ENCODE results near the gene CNIH2. TPM values are rescaled to one million over a fixed set of nuclear protein-coding genes. Genes with fewer than 3 reads are reported as not detected.

CNIH2 gene
- total and polyA plus RNA-seq, 2 of the 13 experiments (the other 11 are each of a cell fraction or from before 2014, with no cell fraction given) = 0.60 to 0.69 TPM

DNA sequence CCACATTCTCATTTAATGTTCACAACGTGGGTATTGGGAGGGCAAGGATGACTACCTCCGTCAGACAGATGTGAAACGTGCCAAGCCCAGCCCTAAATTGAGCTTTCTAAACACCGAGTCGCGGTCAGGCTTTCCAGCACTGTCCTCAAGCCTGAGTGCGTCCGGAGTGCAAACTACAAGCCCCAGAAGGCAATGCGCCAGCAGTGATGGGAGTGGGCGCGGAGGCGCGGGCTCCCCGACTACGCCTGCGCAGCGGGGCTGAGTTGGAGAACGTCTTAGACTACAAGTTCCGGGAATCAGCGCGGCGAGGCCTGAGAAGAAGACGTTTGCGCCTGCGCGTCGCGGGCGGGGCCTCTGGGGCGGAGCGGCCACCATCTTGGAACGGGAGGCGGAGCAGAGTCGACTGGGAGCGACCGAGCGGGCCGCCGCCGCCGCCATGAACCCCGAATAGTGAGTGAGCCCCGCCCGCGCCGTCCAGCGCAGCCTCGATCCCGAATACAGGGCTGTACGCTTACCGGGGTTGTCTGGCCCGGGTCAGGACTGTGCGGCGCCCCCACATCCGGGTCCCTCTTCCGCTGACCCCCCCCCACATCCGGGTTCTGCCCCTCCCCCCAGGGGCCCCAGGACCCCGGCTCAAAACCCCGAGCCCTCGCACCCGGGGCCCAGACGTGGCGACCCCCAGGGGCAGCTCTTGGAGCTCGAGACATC lies 9.6 kb upstream of the CNIH2 start, which contains the start of gene RAB1B (continued):
- TF ChIP-seq, protein P1, sequence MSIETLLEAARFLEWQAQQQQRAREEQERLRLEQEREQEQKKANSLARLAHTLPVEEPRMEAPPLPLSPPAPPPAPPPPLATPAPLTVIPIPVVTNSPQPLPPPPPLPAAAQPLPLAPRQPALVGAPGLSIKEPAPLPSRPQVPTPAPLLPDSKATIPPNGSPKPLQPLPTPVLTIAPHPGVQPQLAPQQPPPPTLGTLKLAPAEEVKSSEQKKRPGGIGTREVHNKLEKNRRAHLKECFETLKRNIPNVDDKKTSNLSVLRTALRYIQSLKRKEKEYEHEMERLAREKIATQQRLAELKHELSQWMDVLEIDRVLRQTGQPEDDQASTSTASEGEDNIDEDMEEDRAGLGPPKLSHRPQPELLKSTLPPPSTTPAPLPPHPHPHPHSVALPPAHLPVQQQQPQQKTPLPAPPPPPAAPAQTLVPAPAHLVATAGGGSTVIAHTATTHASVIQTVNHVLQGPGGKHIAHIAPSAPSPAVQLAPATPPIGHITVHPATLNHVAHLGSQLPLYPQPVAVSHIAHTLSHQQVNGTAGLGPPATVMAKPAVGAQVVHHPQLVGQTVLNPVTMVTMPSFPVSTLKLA (IDR thresholded peaks at IDR 0.05) = no peak
- TF ChIP-seq, protein P2, sequence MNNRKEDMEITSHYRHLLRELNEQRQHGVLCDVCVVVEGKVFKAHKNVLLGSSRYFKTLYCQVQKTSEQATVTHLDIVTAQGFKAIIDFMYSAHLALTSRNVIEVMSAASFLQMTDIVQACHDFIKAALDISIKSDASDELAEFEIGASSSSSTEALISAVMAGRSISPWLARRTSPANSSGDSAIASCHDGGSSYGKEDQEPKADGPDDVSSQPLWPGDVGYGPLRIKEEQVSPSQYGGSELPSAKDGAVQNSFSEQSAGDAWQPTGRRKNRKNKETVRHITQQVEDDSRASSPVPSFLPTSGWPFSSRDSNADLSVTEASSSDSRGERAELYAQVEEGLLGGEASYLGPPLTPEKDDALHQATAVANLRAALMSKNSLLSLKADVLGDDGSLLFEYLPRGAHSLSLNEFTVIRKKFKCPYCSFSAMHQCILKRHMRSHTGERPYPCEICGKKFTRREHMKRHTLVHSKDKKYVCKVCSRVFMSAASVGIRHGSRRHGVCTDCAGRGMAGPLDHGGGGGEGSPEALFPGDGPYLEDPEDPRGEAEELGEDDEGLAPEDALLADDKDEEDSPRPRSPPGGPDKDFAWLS (CRISPR knock-in tag; IDR thresholded peaks at IDR 0.05; ENCODE audit: borderline replicate concordance) = no peak
- TF ChIP-seq REPIN1 (CRISPR knock-in tag; IDR thresholded peaks at IDR 0.05; ENCODE audit: borderline replicate concordance, low read depth) (no peak), ZNF3 (CRISPR knock-in tag; IDR thresholded peaks at IDR 0.05) (no peak), HMG20A (CRISPR knock-in tag; IDR thresholded peaks at IDR 0.05; ENCODE audit: borderline replicate concordance) (no peak), ZSCAN25 (CRISPR knock-in tag; IDR thresholded peaks at IDR 0.05) (no peak), ZC3H4 (CRISPR knock-in tag; IDR thresholded peaks at IDR 0.05; ENCODE audit: borderline replicate concordance) (no peak), MAF1 (CRISPR knock-in tag; IDR thresholded peaks at IDR 0.05; ENCODE audit: borderline replicate concordance) (no peak), JARID2 (CRISPR knock-in tag; IDR thresholded peaks at IDR 0.05; ENCODE audit: insufficient replicate concordance) (no peak), PLRG1 (conservative IDR thresholded peaks at IDR 0.05) (no peak), ATF6 (CRISPR knock-in tag; conservative IDR thresholded peaks at IDR 0.05) (no peak), ZNF136 (CRISPR knock-in tag; IDR thresholded peaks at IDR 0.05; ENCODE audit: low read depth) (0 out of 2 replicates have a peak, but pooled peaks have one; percentile 41), ZNF17 (CRISPR knock-in tag; IDR thresholded peaks at IDR 0.05) (no peak), ZMAT5 (CRISPR knock-in tag; IDR thresholded peaks at IDR 0.05; ENCODE audit: borderline replicate concordance, low read depth) (no peak), ZNF576 (CRISPR knock-in tag; IDR thresholded peaks at IDR 0.05) (no peak), NFKBIZ (CRISPR knock-in tag; IDR thresholded peaks at IDR 0.05) (no peak)
- TF ChIP-seq, protein P3, sequence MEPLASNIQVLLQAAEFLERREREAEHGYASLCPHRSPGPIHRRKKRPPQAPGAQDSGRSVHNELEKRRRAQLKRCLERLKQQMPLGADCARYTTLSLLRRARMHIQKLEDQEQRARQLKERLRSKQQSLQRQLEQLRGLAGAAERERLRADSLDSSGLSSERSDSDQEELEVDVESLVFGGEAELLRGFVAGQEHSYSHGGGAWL (CRISPR knock-in tag; IDR thresholded peaks at IDR 0.05) = no peak
- TF ChIP-seq, protein P4, sequence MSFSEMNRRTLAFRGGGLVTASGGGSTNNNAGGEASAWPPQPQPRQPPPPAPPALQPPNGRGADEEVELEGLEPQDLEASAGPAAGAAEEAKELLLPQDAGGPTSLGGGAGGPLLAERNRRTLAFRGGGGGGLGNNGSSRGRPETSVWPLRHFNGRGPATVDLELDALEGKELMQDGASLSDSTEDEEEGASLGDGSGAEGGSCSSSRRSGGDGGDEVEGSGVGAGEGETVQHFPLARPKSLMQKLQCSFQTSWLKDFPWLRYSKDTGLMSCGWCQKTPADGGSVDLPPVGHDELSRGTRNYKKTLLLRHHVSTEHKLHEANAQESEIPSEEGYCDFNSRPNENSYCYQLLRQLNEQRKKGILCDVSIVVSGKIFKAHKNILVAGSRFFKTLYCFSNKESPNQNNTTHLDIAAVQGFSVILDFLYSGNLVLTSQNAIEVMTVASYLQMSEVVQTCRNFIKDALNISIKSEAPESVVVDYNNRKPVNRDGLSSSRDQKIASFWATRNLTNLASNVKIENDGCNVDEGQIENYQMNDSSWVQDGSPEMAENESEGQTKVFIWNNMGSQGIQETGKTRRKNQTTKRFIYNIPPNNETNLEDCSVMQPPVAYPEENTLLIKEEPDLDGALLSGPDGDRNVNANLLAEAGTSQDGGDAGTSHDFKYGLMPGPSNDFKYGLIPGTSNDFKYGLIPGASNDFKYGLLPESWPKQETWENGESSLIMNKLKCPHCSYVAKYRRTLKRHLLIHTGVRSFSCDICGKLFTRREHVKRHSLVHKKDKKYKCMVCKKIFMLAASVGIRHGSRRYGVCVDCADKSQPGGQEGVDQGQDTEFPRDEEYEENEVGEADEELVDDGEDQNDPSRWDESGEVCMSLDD (CRISPR knock-in tag; IDR thresholded peaks at IDR 0.05; ENCODE audit: borderline replicate concordance) = no peak
- TF ChIP-seq, protein P5, sequence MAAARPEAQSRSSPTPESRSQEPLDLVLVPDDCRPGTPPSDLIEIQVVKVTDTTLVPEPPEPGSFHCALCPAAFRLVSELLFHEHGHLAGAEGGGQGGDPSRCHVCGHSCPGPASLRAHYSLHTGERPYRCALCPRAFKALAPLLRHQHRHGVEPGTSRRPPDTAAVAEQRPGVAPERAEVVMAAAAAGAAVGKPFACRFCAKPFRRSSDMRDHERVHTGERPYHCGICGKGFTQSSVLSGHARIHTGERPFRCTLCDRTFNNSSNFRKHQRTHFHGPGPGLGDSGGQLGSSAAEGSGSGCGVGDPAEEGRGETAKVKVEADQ (CRISPR knock-in tag; IDR thresholded peaks at IDR 0.05; ENCODE audit: borderline replicate concordance) = no peak

Measured in HepG2 (cell line).